Panc1 (cell line): ENCODE measurements around the gene BRCA2. TPM values are rescaled to one million over a fixed set of nuclear protein-coding genes. Genes with fewer than 3 reads are reported as not detected.

Experiments used
- ATAC-seq: fragments of 200-7000 bp; cut with Tn5 transposase; 2 replicates; pipeline ENCODE4 v1.9.1; 2020; ENCODE audit warnings: mild to moderate bottlenecking, moderate library complexity
- BruUV-seq: library from RNA; stranded (reverse); fragments of 400-500 nt; replicated peaks from 2 replicates; lab custom pipeline; 2021; lab: Mats Ljungman, UMichigan
- CTCF ChIA-PET: fragments of 300-600 bp; sonication (Branson Sonifier 250); formaldehyde crosslinking; loops from one replicate; lab custom pipeline; 2022; ENCODE audit warnings: antibody characterized with exemption; lab: Charles Lee
- POLR2A ChIA-PET: fragments of 300-600 bp; sonication (Branson Sonifier 250); formaldehyde crosslinking; loops from one replicate; lab custom pipeline; 2022; ENCODE audit warnings: antibody characterized with exemption; lab: Charles Lee
- DNase-seq: peaks from one replicate; pipeline ENCODE4 v3.0.0-alpha.2; 2010; ENCODE audit warnings: low read depth, low spot score
- H3K27ac ChIP-seq: 2 replicates; pipeline ENCODE4 v1.5.1; 2011; ENCODE audit warnings: mild to moderate bottlenecking, low read length, inconsistent platforms
- H3K27me3 ChIP-seq: fragments of 200-500 bp; sonication (Bioruptor generic); 2 replicates; pipeline ENCODE4 v1.6.0; 2014; ENCODE audit warnings: low read length, inconsistent platforms; ENCODE audit not compliant: control insufficient read depth, insufficient read depth
- H3K36me3 ChIP-seq: fragments of 200-500 bp; sonication (Bioruptor generic); 2 replicates; pipeline ENCODE4 v1.5.1; 2014; ENCODE audit warnings: inconsistent platforms, mild to moderate bottlenecking, low read length, moderate library complexity; ENCODE audit not compliant: control insufficient read depth, insufficient read depth
- H3K4me1 ChIP-seq: 2 replicates; pipeline ENCODE4 v1.5.1; 2011; ENCODE audit warnings: inconsistent platforms, mild to moderate bottlenecking, low read length, moderate library complexity; ENCODE audit not compliant: control insufficient read depth, insufficient read depth
- H3K4me3 ChIP-seq, 2 experiments: 2 replicates each; pipeline ENCODE4 v1.5.1; 2011 to 2012; ENCODE audit warnings: low read depth in 2 of 2, low read length in 2 of 2, mild to moderate bottlenecking in 2 of 2, inconsistent platforms in 1 of 2, moderate library complexity in 1 of 2
- H3K9me3 ChIP-seq: fragments of 200-500 bp; sonication (Bioruptor generic); 2 replicates; pipeline ENCODE4 v1.5.1; 2014; ENCODE audit warnings: low read depth, mild to moderate bottlenecking, inconsistent platforms, low read length, moderate library complexity; ENCODE audit not compliant: control insufficient read depth, insufficient read depth
- CTCF ChIP-seq: fragments of 450-650 bp; IDR thresholded peaks from 2 replicates; pipeline ENCODE4 v1.5.1; 2017; ENCODE audit warnings: mild to moderate bottlenecking
- POLR2AphosphoS5 ChIP-seq: IDR thresholded peaks from 2 replicates; pipeline ENCODE4 v1.6.1; 2012; ENCODE audit warnings: mild to moderate bottlenecking, low read depth, low read length, moderate library complexity
- REST ChIP-seq, 2 experiments: IDR thresholded peaks; 2 replicates each; pipeline ENCODE4 v1.6.1; 2011 to 2012; ENCODE audit warnings: low read depth in 2 of 2, control low read depth in 1 of 2, low read length in 1 of 2, mild to moderate bottlenecking in 1 of 2, moderate library complexity in 1 of 2; ENCODE audit not compliant: insufficient read depth in 1 of 2
- SIN3A ChIP-seq: IDR thresholded peaks from 2 replicates; pipeline ENCODE4 v1.6.1; 2012; ENCODE audit warnings: low read depth, mild to moderate bottlenecking, low read length, moderate library complexity, borderline replicate concordance; ENCODE audit not compliant: insufficient read depth
- TCF7L2 ChIP-seq: IDR thresholded peaks from 2 replicates; pipeline ENCODE4 v1.6.1; 2011; ENCODE audit warnings: mild to moderate bottlenecking, low read depth, low read length, inconsistent platforms
- in situ Hi-C: cut with HindIII; loops from 2 replicates; pipeline ENCODE4 v1.10.0; 2016; ENCODE audit warnings: low sequenced_read_pairs, low pct_unique_long_range_greater_than_20kb
- intact Hi-C: fragments of 100-400 bp; cut with micrococcal nuclease; formaldehyde crosslinking; loops from one replicate; pipeline ENCODE4 v1.10.0; 2022; ENCODE audit not compliant: unreplicated experiment
- total RNA-seq: library from RNA; stranded (reverse); gene quantifications from one replicate; pipeline ENCODE4 v1.2.1, GENCODE V29; 2021; ENCODE audit not compliant: unreplicated experiment

The BRCA2 gene
- total RNA-seq, 1 experiment from 2014 or later, result 8.4 TPM

- ATAC-seq, result no peak
- intact Hi-C loops, result no loop called here
- CTCF ChIA-PET, result no interaction called here
These were observed 66.2 kb downstream of the BRCA2 start for GRCh38 chr13:32381539-32381938.

GRCh38 chr13:32383836-32384618 lies 68.7 kb downstream of the BRCA2 start:
- Histone ChIP-seq H3K4me1 (no peaks in the 10 kb centered on the region), H3K36me3 (peaks cover 4% of the 10 kb centered on the region; the same call in 1 of the 2 replicates), H3K27me3 (no peaks in the 10 kb centered on the region), H3K4me3 (no peak overlapping the region), H3K27ac (no peak overlapping the region), H3K9me3 (no peaks in the 10 kb centered on the region)
- in situ Hi-C loops (no loop called here), intact Hi-C loops (no loop called here)
- CTCF ChIA-PET, result no interaction called here
- no peak for ATAC-seq
- POLR2A ChIA-PET, result no interaction called here
- no peak for DNase-seq
- TF ChIP-seq POLR2AphosphoS5 (no peak), TCF7L2 (no peak), REST (IDR thresholded peaks at IDR 0.05; ENCODE audit: insufficient read depth in 1 of 2, low read depth in 2 of 2, low read length in 1 of 2) (no peak), CTCF (no peak), SIN3A (no peak)
- BruUV-seq, result no TSS peak

More at GRCh38 chr13:32381539-32381938, 66.2 kb downstream of the BRCA2 start:
- peaks cover 4% of the 10 kb centered on the region; the same call in 1 of the 2 replicates for H3K36me3 ChIP-seq
- TF ChIP-seq REST (IDR thresholded peaks at IDR 0.05; ENCODE audit: insufficient read depth in 1 of 2, low read depth in 2 of 2, low read length in 1 of 2) (no peak), POLR2AphosphoS5 (no peak), SIN3A (no peak), TCF7L2 (no peak), CTCF (no peak; the same call in none of the 2 replicates)
- H3K4me3 ChIP-seq, result no peak overlapping the region
- H3K4me1 ChIP-seq, result no peaks in the 10 kb centered on the region
- no peaks in the 10 kb centered on the region for H3K9me3 ChIP-seq
- POLR2A ChIA-PET, result no interaction called here
- BruUV-seq, result no TSS peak
- in situ Hi-C loops, result no loop called here
- no peaks in the 10 kb centered on the region for H3K27me3 ChIP-seq
- no peak overlapping the region for H3K27ac ChIP-seq
- DNase-seq, result no peak
